Neuronal stem cell (in vitro differentiated cells): ENCODE measurements around the gene PIP4K2C.
"Not testable (repeated sequence)": the region's sequence is repeated elsewhere in the genome, so short reads cannot be mapped to it uniquely, and the experiment has no call there.

Source experiments
- DNase-seq: peaks from one replicate; pipeline ENCODE4 v3.0.0-alpha.2; 2013; ENCODE audit warnings: low spot score
- H2AFZ ChIP-seq: one replicate; pipeline ENCODE4 v1.6.1; 2013; ENCODE audit warnings: mild to moderate bottlenecking, low read length, inconsistent platforms
- H2AK5ac ChIP-seq: 2 replicates; pipeline ENCODE4 v1.6.1; 2013; ENCODE audit warnings: low read depth, mild to moderate bottlenecking, inconsistent platforms, low read length, moderate library complexity, mixed read lengths
- H2BK120ac ChIP-seq: 2 replicates; pipeline ENCODE4 v1.6.1; 2013; ENCODE audit warnings: low read depth, mild to moderate bottlenecking, inconsistent platforms, low read length, moderate library complexity, mixed read lengths
- H2BK12ac ChIP-seq: one replicate; pipeline ENCODE4 v1.6.1; 2013; ENCODE audit warnings: low read length, inconsistent platforms
- H2BK15ac ChIP-seq: 2 replicates; pipeline ENCODE4 v1.6.1; 2013; ENCODE audit warnings: mild to moderate bottlenecking, low read length, inconsistent platforms, mixed read lengths
- H2BK5ac ChIP-seq: one replicate; pipeline ENCODE4 v1.6.1; 2013; ENCODE audit warnings: inconsistent platforms, mild to moderate bottlenecking, low read length, moderate library complexity
- H3K14ac ChIP-seq: one replicate; pipeline ENCODE4 v1.6.1; 2013; ENCODE audit warnings: low read length, inconsistent platforms
- H3K18ac ChIP-seq: 2 replicates; pipeline ENCODE4 v1.6.1; 2013; ENCODE audit warnings: low read length, inconsistent platforms
- H3K23ac ChIP-seq: 2 replicates; pipeline ENCODE4 v1.6.1; 2013; ENCODE audit warnings: low read depth, mild to moderate bottlenecking, mixed read lengths, low read length, inconsistent platforms; ENCODE audit not compliant: poor library complexity
- H3K27ac ChIP-seq: replicated peaks from 3 replicates; pipeline ENCODE4 v1.5.1; 2013; ENCODE audit warnings: low read length, inconsistent platforms
- H3K27me3 ChIP-seq, 3 experiments: 2 replicates each; pipeline ENCODE4 v1.6.1; 2013; ENCODE audit warnings: low read length in 3 of 3, mild to moderate bottlenecking in 2 of 3, inconsistent platforms in 1 of 3, low read depth in 1 of 3, mixed read lengths in 1 of 3, moderate library complexity in 1 of 3; ENCODE audit not compliant: control insufficient read depth in 3 of 3, insufficient read depth in 3 of 3
- H3K36me3 ChIP-seq, 2 donors: replicated peaks in 1 of 2; 2 replicates each; pipeline ENCODE4 v1.6.1; 2013; ENCODE audit warnings: low read length in 2 of 2; ENCODE audit not compliant: control insufficient read depth in 2 of 2, insufficient read depth in 2 of 2
- H3K4ac ChIP-seq: 2 replicates; pipeline ENCODE4 v1.6.1; 2013; ENCODE audit warnings: inconsistent platforms, mild to moderate bottlenecking, low read length, moderate library complexity
- H3K4me1 ChIP-seq, 2 donors: 1 replicate in 1 of 2; 2 replicates in 1 of 2; pipeline ENCODE4 v1.6.1; 2013; ENCODE audit warnings: low read length in 2 of 2, low read depth in 1 of 2; ENCODE audit not compliant: control insufficient read depth in 2 of 2, insufficient read depth in 1 of 2
- H3K4me2 ChIP-seq: one replicate; pipeline ENCODE4 v1.6.1; 2013; ENCODE audit warnings: mild to moderate bottlenecking, low read length, inconsistent platforms; ENCODE audit not compliant: insufficient read depth, poor library complexity, severe bottlenecking
- H3K4me3 ChIP-seq, 2 donors: 2 replicates each; pipeline ENCODE4 v1.5.1; 2013; ENCODE audit warnings: low read length in 2 of 2, mild to moderate bottlenecking in 2 of 2, inconsistent platforms in 1 of 2, moderate library complexity in 1 of 2
- H3K79me1 ChIP-seq: one replicate; pipeline ENCODE4 v1.6.1; 2013; ENCODE audit warnings: low read depth, mild to moderate bottlenecking, inconsistent platforms, low read length, moderate library complexity
- H3K9ac ChIP-seq: one replicate; pipeline ENCODE4 v1.6.1; 2013; ENCODE audit warnings: mild to moderate bottlenecking, low read depth, low read length, inconsistent platforms; ENCODE audit not compliant: poor library complexity
- H3K9me3 ChIP-seq, 2 donors: replicated peaks in 1 of 2; 2 replicates each; pipeline versions ENCODE3 to v1.6.1; 2013; ENCODE audit warnings: low read length in 2 of 2, mild to moderate bottlenecking in 2 of 2, inconsistent platforms in 1 of 2, low read depth in 1 of 2, mixed read lengths in 1 of 2, moderate library complexity in 1 of 2; ENCODE audit not compliant: control insufficient read depth in 2 of 2, insufficient read depth in 1 of 2
- H4K8ac ChIP-seq: one replicate; pipeline ENCODE4 v1.6.1; 2013; ENCODE audit warnings: low read depth, mild to moderate bottlenecking, inconsistent platforms, low read length, moderate library complexity
- H4K91ac ChIP-seq: one replicate; pipeline ENCODE4 v1.6.1; 2013; ENCODE audit warnings: low read length, low read depth, mild to moderate bottlenecking, inconsistent platforms; ENCODE audit not compliant: poor library complexity
- WGBS, 2 donors: extraction: QIAGEN DNeasy Blood & Tissue Kit; methylation state at CpG; one replicate each; pipeline ENCODE4 v1.1.7; 2013; ENCODE audit warnings: missing lambda C conversion rate in 2 of 2, mixed read lengths in 1 of 2; ENCODE audit not compliant: insufficient read length in 2 of 2, insufficient replicate concordance in 1 of 2; ENCODE audit errors: extremely low coverage in 2 of 2; 5-methylcytosine and 5-hydroxymethylcytosine counted together

PIP4K2C gene

DNA sequence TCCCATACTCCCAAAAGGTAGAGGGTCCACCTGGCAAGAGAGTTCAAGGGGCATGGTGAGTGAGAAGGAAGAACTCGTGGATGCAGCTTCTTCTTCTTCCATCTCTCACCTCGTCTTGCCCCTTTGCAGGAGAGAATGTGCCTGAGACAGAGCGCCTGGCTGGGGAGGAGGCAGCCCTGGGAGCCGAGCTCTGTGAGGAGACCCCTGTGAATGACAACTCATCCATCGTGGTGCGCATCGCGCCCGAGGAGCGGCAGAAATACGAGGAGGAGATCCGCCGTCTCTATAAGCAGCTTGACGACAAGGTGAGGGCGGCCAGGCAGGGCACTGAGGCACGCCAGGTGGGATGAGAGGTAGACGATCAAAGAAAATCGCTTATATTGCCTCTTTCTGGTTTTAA, 21.1 kb upstream of the PIP4K2C start:
- Histone ChIP-seq H3K9ac (no peak overlapping the region), H3K14ac (no peak overlapping the region), H3K9me3 (peaks cover 0 to 2% of the 10 kb centered on the region in 2 donors), H2BK15ac (no peak overlapping the region), H2AFZ (no peak overlapping the region), H4K8ac (no peak overlapping the region), H3K4me2 (no peak overlapping the region), H3K18ac (no peak overlapping the region), H2BK5ac (no peak overlapping the region), H3K27ac (no peak overlapping the region), H3K4ac (no peak overlapping the region), H3K23ac (no peak overlapping the region), H3K79me1 (no peaks in the 10 kb centered on the region), H3K4me3 (peak overlapping the region in 1 of 2 donors; percentile 15), H3K36me3 (peaks cover 18 to 26% of the 10 kb centered on the region in 2 donors), H2AK5ac (no peak overlapping the region), H4K91ac (no peak overlapping the region), H3K4me1 (no peaks in the 10 kb centered on the region), H2BK120ac (no peak overlapping the region), H3K27me3 (no peaks in the 10 kb centered on the region), H2BK12ac (no peak overlapping the region)
- DNase-seq, result no peak
- no CpG with 5 or more reads among the region's 18 CpGs for WGBS, 2 donors

DNA sequence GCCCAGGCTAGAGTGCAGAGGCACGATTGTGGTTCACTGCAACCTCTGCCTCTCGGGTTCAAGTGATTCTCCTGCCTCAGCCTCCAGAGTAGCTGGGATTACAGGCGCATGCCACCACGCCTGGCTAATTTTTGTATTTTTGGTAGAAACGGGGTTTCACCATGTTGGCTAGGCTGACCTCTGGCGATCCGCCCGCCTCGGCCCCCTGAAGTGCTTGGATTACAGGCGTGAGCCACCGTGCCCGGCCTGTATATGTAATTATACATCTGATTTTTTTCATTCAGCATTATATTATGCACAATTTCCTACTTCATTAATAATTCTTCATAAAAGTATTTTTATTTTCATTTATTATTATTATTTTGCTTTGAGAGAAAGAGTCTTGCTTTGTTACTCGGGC, 20.6 kb upstream of the PIP4K2C start:
- not testable (repeated sequence) for H3K9me3 ChIP-seq, H3K18ac ChIP-seq, H4K91ac ChIP-seq, H2AFZ ChIP-seq, H2BK5ac ChIP-seq, H3K9ac ChIP-seq, H3K4me2 ChIP-seq, H4K8ac ChIP-seq, H3K4ac ChIP-seq, H3K27ac ChIP-seq, H2BK15ac ChIP-seq, H3K14ac ChIP-seq, H2BK12ac ChIP-seq, H3K79me1 ChIP-seq, H3K23ac ChIP-seq, H2BK120ac ChIP-seq, H2AK5ac ChIP-seq, H3K4me3 ChIP-seq, H3K27me3 ChIP-seq, DNase-seq, H3K4me1 ChIP-seq
- WGBS, 2 donors, result no CpG with 5 or more reads among the region's 13 CpGs
- H3K36me3 ChIP-seq, result peaks cover 21 to 30% of the 10 kb centered on the region in 2 donors

- Histone ChIP-seq H3K18ac (no peak overlapping the region), H2BK12ac (no peak overlapping the region), H2BK5ac (no peak overlapping the region), H4K8ac (peak overlapping the region; percentile 23), H3K4me1 (no peaks in the 10 kb centered on the region), H3K14ac (no peak overlapping the region), H3K4ac (no peak overlapping the region), H2BK120ac (no peak overlapping the region), H3K4me3 (peak overlapping the region in 1 of 2 donors; percentile 29), H2AFZ (no peak overlapping the region), H2AK5ac (no peak overlapping the region), H3K79me1 (no peaks in the 10 kb centered on the region), H3K4me2 (no peak overlapping the region), H4K91ac (no peak overlapping the region), H2BK15ac (no peak overlapping the region), H3K9me3 (peaks cover 0 to 2% of the 10 kb centered on the region in 2 donors), H3K9ac (peak overlapping the region; percentile 50), H3K23ac (no peak overlapping the region), H3K27ac (no peak overlapping the region), H3K36me3 (peaks cover 34 to 36% of the 10 kb centered on the region in 2 donors), H3K27me3 (no peaks in the 10 kb centered on the region)
- DNase-seq, result no peak
- WGBS, 2 donors, result no CpG with 5 or more reads among the region's 12 CpGs
Observed at GRCh38 chr12:57571926-57572762, 18.8 kb upstream of the PIP4K2C start.

DNA sequence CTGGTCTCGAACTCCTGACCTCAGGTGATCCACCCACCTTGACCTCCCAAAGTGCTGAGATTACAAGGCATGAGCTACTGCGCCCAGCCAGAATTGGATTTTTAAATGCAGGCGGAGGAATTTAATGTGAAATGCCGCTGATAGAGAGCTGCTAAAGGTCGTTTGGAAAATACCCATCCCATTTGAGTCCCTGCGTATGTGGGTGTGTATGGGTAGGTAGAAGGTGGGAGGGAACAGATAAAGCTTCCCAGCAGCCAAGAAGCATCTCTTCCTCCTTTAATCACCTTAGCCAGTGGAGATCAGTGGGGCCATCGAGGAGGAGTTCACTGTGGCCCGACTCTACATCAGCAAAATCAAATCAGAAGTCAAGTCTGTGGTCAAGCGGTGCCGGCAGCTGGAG, 16.2 kb upstream of the PIP4K2C start:
- no CpG with 5 or more reads among the region's 10 CpGs for WGBS, 2 donors
- Histone ChIP-seq H2AFZ (no peak overlapping the region), H3K4ac (no peak overlapping the region), H3K4me2 (no peak overlapping the region), H2BK120ac (no peak overlapping the region), H3K79me1 (no peaks in the 10 kb centered on the region), H3K4me1 (no peaks in the 10 kb centered on the region), H2BK12ac (no peak overlapping the region), H3K9me3 (no peaks in the 10 kb centered on the region), H3K27me3 (no peaks in the 10 kb centered on the region), H3K18ac (no peak overlapping the region), H4K91ac (no peak overlapping the region), H4K8ac (no peak overlapping the region), H3K4me3 (no peak overlapping the region), H3K23ac (no peak overlapping the region), H2BK5ac (no peak overlapping the region), H3K9ac (no peak overlapping the region), H3K36me3 (peaks cover 28 to 42% of the 10 kb centered on the region in 2 donors), H2BK15ac (no peak overlapping the region), H3K14ac (no peak overlapping the region), H3K27ac (no peak overlapping the region), H2AK5ac (no peak overlapping the region)
- no peak for DNase-seq
